Measurements from ENCODE around the gene FADD.
"Not testable (repeated sequence)": the region's sequence is repeated elsewhere in the genome, so short reads cannot be mapped to it uniquely, and the experiment has no call there.

Gene FADD

GRCh38 chr11:70212227-70212811 is 9.2 kb downstream of the FADD start:
- DNase-seq (ENCODE audit: insufficient read length, low spot score) = no peak
- FAIRE-seq = no peak
- TF ChIP-seq CTCF (IDR thresholded peaks at IDR 0.05; ENCODE audit: insufficient read depth, missing control alignments) = no peak

GRCh38 chr11:70217388-70217787 is 14.3 kb downstream of the FADD start:
- not testable (repeated sequence) for FAIRE-seq; DNase-seq (ENCODE audit: insufficient read length, low spot score)

- DNase-seq (ENCODE audit: insufficient read length, low spot score); FAIRE-seq: not testable (repeated sequence)
Observed at GRCh38 chr11:70218076-70218475, 15.0 kb downstream of the FADD start.

- TF ChIP-seq CTCF (IDR thresholded peaks at IDR 0.05; ENCODE audit: insufficient read depth, missing control alignments) = no peak
- FAIRE-seq = no peak
- DNase-seq (ENCODE audit: insufficient read length, low spot score) = no peak
Observed at GRCh38 chr11:70220136-70220535, 17.0 kb downstream of the FADD start.

- FAIRE-seq = no peak
Observed at GRCh38 chr11:70220920-70221319, 17.8 kb downstream of the FADD start.

GRCh38 chr11:70225681-70226177 is 22.6 kb downstream of the FADD start:
- no peak for DNase-seq (ENCODE audit: insufficient read length, low spot score)
- no peak for TF ChIP-seq CTCF (IDR thresholded peaks at IDR 0.05; ENCODE audit: insufficient read depth, missing control alignments)
- FAIRE-seq = no peak

More at GRCh38 chr11:70220920-70221319, 17.8 kb downstream of the FADD start:
- no peak for TF ChIP-seq CTCF (IDR thresholded peaks at IDR 0.05; ENCODE audit: insufficient read depth, missing control alignments)
- DNase-seq (ENCODE audit: insufficient read length, low spot score) = no peak

- no peak for TF ChIP-seq CTCF (IDR thresholded peaks at IDR 0.05; ENCODE audit: insufficient read depth, missing control alignments)
- DNase-seq (ENCODE audit: insufficient read length, low spot score) = no peak
- no peak for FAIRE-seq
Observed at GRCh38 chr11:70226183-70226582, 23.1 kb downstream of the FADD start.

GRCh38 chr11:70226967-70227366 is 23.9 kb downstream of the FADD start:
- no peak for DNase-seq (ENCODE audit: insufficient read length, low spot score)
- no peak for TF ChIP-seq CTCF (IDR thresholded peaks at IDR 0.05; ENCODE audit: insufficient read depth, missing control alignments)
- FAIRE-seq = no peak

All from D721Med (cell line).